Peyer's patch (tissue), 4 donors: Measurements from ENCODE around the gene KLHL12.

Experiments used
- CTCF ChIP-seq, 6 experiments: fragments of 450-650 bp in 4 of 6; fragments of 200-600 bp in 2 of 6; sonication (generic) in 1 of 6; IDR thresholded peaks; one replicate each; pipeline ENCODE4 v1.5.1; 2017 to 2019; ENCODE audit warnings: antibody characterized with exemption in 6 of 6, mild to moderate bottlenecking in 3 of 6, moderate library complexity in 1 of 6
- POLR2A ChIP-seq, 2 donors: fragments of 450-650 bp; IDR thresholded peaks; one replicate each; pipeline ENCODE4 v1.5.1; 2017; ENCODE audit warnings: antibody characterized with exemption in 2 of 2, mild to moderate bottlenecking in 2 of 2, moderate library complexity in 2 of 2

- TF ChIP-seq CTCF (IDR thresholded peaks at IDR 0.05) (no peak), POLR2A (IDR thresholded peaks at IDR 0.05) (no peak)
Observed at GRCh38 chr1:202915146-202915545, 11.9 kb downstream of the KLHL12 start.
